Bronchial smooth muscle cell (primary cell): Measurements from ENCODE around the gene CCNH. TPM values are rescaled to one million over a fixed set of nuclear protein-coding genes. Genes with fewer than 3 reads are reported as not detected.

Experiments used
- total RNA-seq: library from RNA; depleted of rRNA; stranded (reverse); fragments of >200 nt; gene quantifications from 2 replicates; pipeline ENCODE4 v1.2.1, GENCODE V29; 2014

Gene CCNH
- total RNA-seq = 57.4 and 73.1 TPM in 2 replicates

GRCh38 chr5:87412630-87413342 is at the start of gene CCNH:
TSS of gene CCNH (minus strand) at chr5:87412930. CDS start at chr5:87412794, 136 bp downstream.

Other genes starting within 250 kb of the CCNH start
- 25.9 and 29.3 TPM in 2 replicates for gene RASA1, start 145.0 kb downstream of the CCNH start, total RNA-seq